ENCODE data around the gene MARCHF6. TPM values are rescaled to one million over a fixed set of nuclear protein-coding genes. Genes with fewer than 3 reads are reported as not detected.
"Not testable (repeated sequence)": the region's sequence is repeated elsewhere in the genome, so short reads cannot be mapped to it uniquely, and the experiment has no call there.

MARCHF6 gene
- 100 to 1,000 TPM in 9 of 12 donors, 10 to 100 TPM in 2, not detected in 1; 92.3 to 142 (median 114) TPM for polyA plus RNA-seq (ENCODE audit: insufficient read length in 12 of 12)
- long read RNA-seq, donor 1, full-length matches to known transcripts: 8 of 110 reads
- long read RNA-seq, donor 1, partial matches to known transcripts: 102 of 110 reads
- long read RNA-seq, donor 1, other reads (novel, unspliced or antisense): 0 of 110 reads
- long read RNA-seq, donor 2, full-length matches to known transcripts: 8 of 37 reads
- long read RNA-seq, donor 2, partial matches to known transcripts: 21 of 37 reads
- long read RNA-seq, donor 2, other reads (novel, unspliced or antisense): 8 of 37 reads
- long read RNA-seq, donor 3, full-length matches to known transcripts: 9 of 28 reads
- long read RNA-seq, donor 3, partial matches to known transcripts: 19 of 28 reads
- long read RNA-seq, donor 3, other reads (novel, unspliced or antisense): 0 of 28 reads
- long read RNA-seq, donor 4, full-length matches to known transcripts: 11 of 23 reads
- long read RNA-seq, donor 4, partial matches to known transcripts: 12 of 23 reads
- long read RNA-seq, donor 4, other reads (novel, unspliced or antisense): 0 of 23 reads
- long read RNA-seq, donor 5, full-length matches to known transcripts: 15 of 55 reads
- long read RNA-seq, donor 5, partial matches to known transcripts: 40 of 55 reads
- long read RNA-seq, donor 5, other reads (novel, unspliced or antisense): 0 of 55 reads
- long read RNA-seq, donor 6, full-length matches to known transcripts: 5 of 29 reads
- long read RNA-seq, donor 6, partial matches to known transcripts: 24 of 29 reads
- long read RNA-seq, donor 6, other reads (novel, unspliced or antisense): 0 of 29 reads
- long read RNA-seq, donor 7, full-length matches to known transcripts: 6 of 25 reads
- long read RNA-seq, donor 7, partial matches to known transcripts: 12 of 25 reads
- long read RNA-seq, donor 7, other reads (novel, unspliced or antisense): 7 of 25 reads
- long read RNA-seq, donor 8, full-length matches to known transcripts: 12 of 71 reads
- long read RNA-seq, donor 8, partial matches to known transcripts: 59 of 71 reads
- long read RNA-seq, donor 8, other reads (novel, unspliced or antisense): 0 of 71 reads
- long read RNA-seq, donor 9, full-length matches to known transcripts: 4 of 17 reads
- long read RNA-seq, donor 9, partial matches to known transcripts: 13 of 17 reads
- long read RNA-seq, donor 9, other reads (novel, unspliced or antisense): 0 of 17 reads
- long read RNA-seq, donor 10, full-length matches to known transcripts: 23 of 60 reads
- long read RNA-seq, donor 10, partial matches to known transcripts: 37 of 60 reads
- long read RNA-seq, donor 10, other reads (novel, unspliced or antisense): 0 of 60 reads
- long read RNA-seq, donor 11, full-length matches to known transcripts: 9 of 29 reads
- long read RNA-seq, donor 11, partial matches to known transcripts: 20 of 29 reads
- long read RNA-seq, donor 11, other reads (novel, unspliced or antisense): 0 of 29 reads

DNA sequence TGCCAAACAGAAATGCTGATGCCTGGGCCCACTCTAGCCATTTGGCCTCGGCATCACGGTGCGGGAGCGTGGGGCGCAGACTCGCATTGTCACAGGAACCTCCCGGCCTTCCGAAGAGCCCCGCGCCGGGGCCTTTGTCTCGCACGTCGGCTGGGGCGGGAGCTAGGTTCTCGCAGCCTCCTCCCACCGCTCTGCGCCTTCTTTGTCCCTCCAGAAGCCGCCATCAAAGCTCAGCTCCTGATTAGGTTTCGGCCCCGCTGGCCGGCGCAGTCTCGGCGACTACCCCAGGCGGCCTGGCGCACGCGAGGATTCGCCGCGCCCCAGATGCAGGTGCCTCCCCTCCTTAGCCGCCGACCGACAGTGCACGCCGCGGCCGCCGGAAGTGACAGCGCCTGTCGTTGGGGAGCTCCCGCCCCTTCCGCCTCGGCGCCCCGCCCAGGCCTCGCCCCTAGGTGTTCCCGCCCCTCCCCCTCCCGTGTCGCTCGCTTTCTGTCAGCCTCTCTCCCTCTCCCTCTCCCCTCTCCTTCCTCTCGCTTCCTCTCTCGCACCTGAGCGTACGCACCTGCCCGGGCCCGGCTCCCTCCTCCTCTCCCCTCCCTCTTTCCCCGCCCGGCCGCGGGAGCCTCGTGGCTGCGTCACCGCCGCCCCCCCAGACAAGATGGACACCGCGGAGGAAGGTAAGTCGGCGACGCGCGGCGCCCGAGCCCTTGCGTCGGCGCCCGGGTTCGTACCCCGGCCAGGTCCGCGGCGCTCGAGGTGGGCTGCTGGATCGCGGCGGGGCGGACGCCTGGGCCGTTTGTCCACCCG is at the start of gene MARCHF6:
Gene MARCHF6 (plus strand): TSS at position 455 of the 807 bp plus-strand sequence. CDS start 204 bp downstream, at position 659.
- DNase-seq: peak; percentile 94

- DNase-seq: no peak
Observed at GRCh38 chr5:10303699-10304170, 49.8 kb upstream of the MARCHF6 start.

GRCh38 chr5:10304932-10305331 is 48.6 kb upstream of the MARCHF6 start:
- DNase-seq: no peak

GRCh38 chr5:10306114-10306513 is 47.4 kb upstream of the MARCHF6 start:
- DNase-seq: no peak

GRCh38 chr5:10306806-10307205 is 46.7 kb upstream of the MARCHF6 start:
- DNase-seq: no peak

DNA sequence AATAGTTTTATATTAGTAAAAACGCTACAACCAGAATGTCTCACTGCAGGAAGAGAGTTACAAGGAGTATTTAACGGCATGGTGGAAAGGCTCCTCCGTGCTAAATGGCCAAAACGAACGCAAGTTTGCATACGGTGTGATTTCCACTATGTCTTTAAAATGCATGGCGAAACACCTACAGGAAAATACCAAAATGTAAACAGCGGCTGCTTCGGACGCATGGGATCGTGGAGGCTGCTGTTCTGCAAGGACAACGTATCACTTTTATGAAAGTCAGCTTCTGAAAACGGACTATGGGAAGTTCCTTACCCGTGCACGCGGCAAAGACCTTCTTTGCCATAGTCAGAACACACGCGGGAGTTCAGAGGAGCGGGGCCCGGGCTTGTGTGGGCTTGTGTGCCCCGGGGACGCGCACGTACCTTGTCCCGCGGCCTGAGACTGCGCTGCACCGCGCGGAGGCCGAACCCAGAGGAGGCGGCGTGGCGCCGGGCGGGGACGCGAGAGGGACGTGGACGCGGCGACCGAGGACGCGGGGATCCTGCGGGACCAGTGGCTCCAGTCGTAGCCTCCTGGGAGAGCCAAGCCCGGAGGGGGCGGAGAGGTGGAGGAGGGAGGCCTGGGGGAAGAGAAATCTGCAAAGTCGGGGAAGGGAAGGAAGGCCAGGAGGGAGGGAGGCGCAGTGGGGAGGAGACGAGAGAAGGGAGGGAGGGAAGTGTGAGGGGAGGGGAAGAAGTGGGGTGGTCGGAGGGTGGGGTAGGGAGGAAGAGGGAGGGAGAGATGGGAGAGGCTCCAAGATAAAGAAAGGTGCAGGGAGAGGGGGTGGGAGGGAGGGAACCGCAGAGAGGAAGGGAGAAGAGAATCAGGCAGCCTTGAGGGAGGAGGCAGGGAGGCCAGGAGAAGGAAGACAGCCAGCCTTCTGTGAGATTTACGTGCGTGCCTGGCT is 46.0 kb upstream of the MARCHF6 start, which contains the start of gene CMBL:
Gene CMBL (minus strand): TSS at position 697 of the 943 bp plus-strand sequence. CDS start 17,140 bp downstream, outside the sequence.
- peak; percentile 31 for DNase-seq

- DNase-seq: no peak
Observed at GRCh38 chr5:10308844-10309243, 44.7 kb upstream of the MARCHF6 start.

- no peak for DNase-seq
Observed at GRCh38 chr5:10310066-10310779, 43.3 kb upstream of the MARCHF6 start.

DNA sequence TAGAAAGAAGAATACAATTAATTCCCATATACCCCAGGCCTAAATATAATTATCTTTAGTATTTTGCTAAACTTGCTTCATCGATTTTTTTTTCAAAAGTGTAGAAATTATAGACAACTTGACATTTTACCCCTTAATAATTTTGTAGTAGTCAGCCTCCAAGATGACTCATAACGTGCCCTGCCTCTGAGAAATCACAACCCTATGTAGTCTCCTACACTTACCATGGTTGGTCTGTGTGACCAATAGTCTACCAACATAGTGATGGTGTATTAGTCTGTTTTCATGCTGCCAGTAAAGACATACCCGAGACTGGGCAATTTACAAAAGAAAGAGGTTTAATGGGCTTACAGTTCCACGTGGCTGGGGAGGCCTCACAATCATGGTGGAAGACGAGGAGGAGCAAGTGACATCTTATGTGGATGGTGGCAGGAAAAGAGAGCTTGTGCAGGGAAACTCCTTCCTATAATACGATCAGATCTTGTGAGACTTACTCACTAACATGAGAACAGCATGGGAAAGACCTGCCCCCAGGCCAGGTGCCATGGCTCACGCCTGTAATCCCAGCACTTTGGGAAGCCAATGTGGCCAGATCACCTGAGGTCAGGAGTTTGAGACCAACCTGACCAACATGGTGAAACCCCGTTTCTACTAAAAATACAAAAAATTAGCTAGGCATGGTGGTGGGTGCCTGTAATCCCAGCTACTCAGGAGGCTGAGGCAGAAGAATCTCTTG is 42.5 kb upstream of the MARCHF6 start:
- DNase-seq: not testable (repeated sequence)

DNA sequence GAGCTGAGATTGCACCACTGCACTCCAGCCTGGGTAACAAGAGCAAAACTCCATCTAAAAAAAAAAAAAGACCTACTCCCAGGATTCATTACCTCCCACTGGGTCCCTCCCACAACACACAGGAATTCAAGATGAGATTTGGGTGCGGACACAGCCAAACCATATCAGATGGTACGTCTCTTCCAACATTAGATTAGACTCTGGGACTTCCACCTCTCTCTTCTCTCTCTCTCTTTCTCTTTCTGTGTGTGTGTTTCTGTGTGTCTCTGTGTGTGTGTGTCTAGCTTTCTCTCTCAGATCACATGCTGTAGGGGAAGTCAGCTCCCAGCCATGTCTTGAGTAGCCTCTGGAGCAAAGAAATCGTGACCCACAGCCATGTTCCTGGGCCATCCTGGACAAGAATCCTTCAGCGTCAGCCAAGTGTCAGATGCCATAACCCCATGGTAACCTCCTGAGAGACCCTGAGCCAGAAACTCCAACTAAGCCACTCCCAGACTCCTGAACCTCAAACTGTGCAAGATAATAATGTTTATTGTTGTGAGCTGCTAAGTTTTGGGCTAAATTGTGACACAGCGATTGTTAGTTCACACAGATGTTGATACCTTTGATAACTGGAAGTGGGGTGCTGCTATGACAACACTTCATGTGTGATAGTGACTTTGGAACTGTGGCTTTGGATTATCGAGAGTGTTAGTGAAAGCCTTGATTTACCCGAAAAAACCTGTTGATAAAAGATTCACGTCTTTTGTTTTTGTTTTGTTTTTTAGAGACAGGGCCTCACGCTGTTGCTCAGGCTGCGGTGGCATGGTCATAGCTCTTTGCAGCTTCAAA is 41.7 kb upstream of the MARCHF6 start:
- DNase-seq: no peak

DNA sequence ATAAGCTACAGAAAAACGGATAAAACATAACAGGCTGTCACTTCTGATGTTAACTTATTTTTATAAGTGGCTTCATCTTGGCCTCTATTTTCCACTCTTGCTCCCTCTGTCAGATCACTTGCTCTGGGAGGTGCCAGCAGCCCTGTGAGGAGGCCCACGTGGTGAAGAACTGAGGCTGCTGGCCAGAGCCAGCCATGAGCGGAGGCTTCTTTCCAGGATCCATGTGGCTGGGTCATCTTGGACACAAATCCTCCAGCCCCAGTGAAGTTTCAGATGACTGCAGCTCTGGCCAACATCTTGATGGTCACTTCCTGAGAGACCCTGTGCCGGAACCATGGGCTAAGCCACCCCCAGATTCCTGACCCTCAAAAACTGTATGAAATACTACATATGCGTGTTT is 38.3 kb upstream of the MARCHF6 start:
- DNase-seq: no peak

GRCh38 chr5:10315824-10316509 is 37.5 kb upstream of the MARCHF6 start:
- DNase-seq: no peak

GRCh38 chr5:10317825-10318682 is 35.4 kb upstream of the MARCHF6 start:
- DNase-seq: no peak

DNA sequence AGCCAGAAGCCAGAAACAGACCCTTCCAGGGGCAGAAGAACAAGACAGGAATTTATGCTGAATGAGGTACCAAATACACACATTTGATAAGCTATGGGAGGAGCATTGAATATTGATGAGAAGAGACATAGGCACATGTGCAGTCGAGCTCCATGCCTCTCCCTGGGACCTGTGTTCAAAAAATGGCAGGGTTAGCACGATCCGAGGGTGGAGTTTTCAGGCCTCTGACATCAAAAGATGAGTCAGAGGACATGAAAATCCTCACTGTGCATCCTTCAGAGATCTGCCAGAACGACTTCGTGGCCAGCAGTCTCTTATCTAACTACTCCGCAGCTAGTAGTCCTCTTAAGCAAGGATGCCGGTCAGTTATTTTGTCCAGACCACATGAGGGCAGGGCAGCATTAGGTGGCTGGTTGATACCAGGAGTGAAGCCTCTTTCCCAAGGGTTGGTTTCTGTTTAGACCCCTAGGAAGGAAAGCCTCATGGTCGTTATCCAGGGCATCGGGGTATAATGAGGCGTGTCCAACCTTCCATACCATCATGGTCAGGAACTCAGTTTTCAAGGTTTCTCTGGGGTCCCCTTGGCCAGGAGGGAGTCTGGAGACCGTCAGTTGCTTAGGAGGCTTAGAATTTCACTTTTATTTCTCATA is 34.2 kb upstream of the MARCHF6 start:
- no peak for DNase-seq

Data from muscle of arm (tissue), 14 donors.